ENCODE measurements around the gene TNPO3.

DNA sequence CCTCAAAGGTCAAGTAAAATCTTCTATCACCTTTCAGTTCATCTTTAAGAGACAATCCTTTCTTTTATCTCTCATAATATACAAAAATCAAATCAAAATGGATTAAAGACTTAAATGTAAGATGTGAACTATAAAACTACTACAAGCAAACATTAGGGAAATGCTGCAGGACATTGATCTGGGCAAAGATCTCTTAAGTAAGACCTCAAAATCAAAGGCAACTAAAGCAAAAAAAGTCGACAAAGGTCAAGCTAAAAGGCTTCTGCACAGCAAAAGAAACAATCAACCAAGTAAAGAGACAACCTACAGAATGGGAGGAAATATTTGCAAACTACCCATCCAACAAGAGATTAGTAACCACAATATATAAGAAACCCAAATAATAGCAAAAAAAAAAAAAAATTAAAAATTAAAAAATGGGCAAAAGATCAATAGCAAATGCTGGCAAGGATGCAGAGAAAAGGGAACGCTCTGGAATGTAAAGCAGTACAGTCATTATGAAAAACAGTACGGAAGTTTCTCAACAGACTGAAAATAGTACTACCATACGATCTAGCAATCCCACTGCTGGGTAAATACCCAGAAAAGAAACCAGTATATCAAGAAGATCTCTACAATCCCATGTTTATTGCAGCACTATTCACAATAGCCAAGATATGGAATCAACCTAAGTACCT is 41.7 kb downstream of the TNPO3 start:
- TF ChIP-seq CTCF (IDR thresholded peaks at IDR 0.05; ENCODE audit: poor library complexity, severe bottlenecking) (no peak), REST (IDR thresholded peaks at IDR 0.05; ENCODE audit: borderline replicate concordance) (no peak), TAF1 (IDR thresholded peaks at IDR 0.05; ENCODE audit: low read depth) (no peak), POLR2AphosphoS5 (IDR thresholded peaks at IDR 0.05) (no peak)

Measured in neural cell (in vitro differentiated cells).